B cell (primary cell): ENCODE measurements around the gene INSM1.

ENCODE experiments used
- CTCF ChIP-seq: fragments of 200-600 bp; IDR thresholded peaks from one replicate; pipeline ENCODE4 v1.8.0; 2022; ENCODE audit warnings: antibody characterized with exemption, mild to moderate bottlenecking
- EZH2 ChIP-seq: IDR thresholded peaks from 2 replicates; pipeline ENCODE4 v1.6.1; 2012; ENCODE audit warnings: borderline replicate concordance, low read depth, mild to moderate bottlenecking, moderate library complexity, low read length; ENCODE audit not compliant: insufficient read depth, poor library complexity, severe bottlenecking

- TF ChIP-seq CTCF (no peak), EZH2 (no peak)
Measured at GRCh38 chr20:20331156-20331555, 36.7 kb upstream of the INSM1 start.
